Measurements from ENCODE around the gene HORMAD2. TPM values are rescaled to one million over a fixed set of nuclear protein-coding genes. Genes with fewer than 3 reads are reported as not detected.

The HORMAD2 gene
- total RNA-seq, 2 donors from 2014 or later = not detected

GRCh38 chr22:30159561-30160353, 79.5 kb downstream of the HORMAD2 start:
- H3K36me3 ChIP-seq = no peaks in the 10 kb centered on the region
- H3K9me3 ChIP-seq = no peaks in the 10 kb centered on the region
- no peak overlapping the region for H3K27ac ChIP-seq
- ATAC-seq (ENCODE audit: insufficient number of reproducible peaks, low FRiP score, low read depth) (no peak), DNase-seq (ENCODE audit: low spot score) (no peak)
- no peak for TF ChIP-seq CTCF (IDR thresholded peaks at IDR 0.05)
- H3K4me3 ChIP-seq = no peak overlapping the region
- H3K27me3 ChIP-seq (replicated peaks; ENCODE audit: insufficient read depth) = no peaks in the 10 kb centered on the region
- no peaks in the 10 kb centered on the region for H3K4me1 ChIP-seq (ENCODE audit: control insufficient read depth in 1 of 2, low read depth in 2 of 2)

- no peaks in the 10 kb centered on the region for H3K4me1 ChIP-seq (ENCODE audit: control insufficient read depth in 1 of 2, low read depth in 2 of 2)
- no peak overlapping the region for H3K4me3 ChIP-seq
- TF ChIP-seq CTCF (IDR thresholded peaks at IDR 0.05) = no peak
- H3K9me3 ChIP-seq = no peaks in the 10 kb centered on the region
- DNase-seq (ENCODE audit: low spot score) (no peak), ATAC-seq (ENCODE audit: insufficient number of reproducible peaks, low FRiP score, low read depth) (no peak)
- H3K27ac ChIP-seq = no peak overlapping the region
- no peaks in the 10 kb centered on the region for H3K27me3 ChIP-seq (replicated peaks; ENCODE audit: insufficient read depth)
- H3K36me3 ChIP-seq = no peaks in the 10 kb centered on the region
Measured at GRCh38 chr22:30161051-30161469, 80.8 kb downstream of the HORMAD2 start.

DNA sequence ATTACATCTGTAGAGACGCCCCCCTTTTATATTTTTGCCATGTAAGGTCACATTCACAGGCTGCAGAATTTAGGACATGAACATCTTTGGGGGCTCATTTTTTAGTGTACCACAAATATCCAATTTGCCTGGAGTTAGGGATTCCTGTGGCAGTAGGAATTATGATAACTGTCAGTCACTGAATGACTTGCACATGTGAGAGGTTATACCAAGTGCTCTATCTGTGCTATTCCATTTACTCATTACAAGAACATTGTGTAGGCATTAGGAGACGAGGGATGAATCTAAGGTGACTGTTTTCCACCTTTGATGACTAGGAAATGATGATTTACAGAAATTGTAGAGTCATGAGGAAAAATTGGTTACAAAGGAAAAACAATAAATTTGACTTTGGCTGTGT, 87.0 kb downstream of the HORMAD2 start:
- no peaks in the 10 kb centered on the region for H3K4me1 ChIP-seq (ENCODE audit: control insufficient read depth in 1 of 2, low read depth in 2 of 2)
- no peaks in the 10 kb centered on the region for H3K36me3 ChIP-seq
- DNase-seq (ENCODE audit: low spot score) (no peak), ATAC-seq (ENCODE audit: insufficient number of reproducible peaks, low FRiP score, low read depth) (no peak)
- TF ChIP-seq CTCF (IDR thresholded peaks at IDR 0.05) = no peak
- H3K4me3 ChIP-seq = no peak overlapping the region
- H3K9me3 ChIP-seq = no peaks in the 10 kb centered on the region
- no peaks in the 10 kb centered on the region for H3K27me3 ChIP-seq (replicated peaks; ENCODE audit: insufficient read depth)
- no peak overlapping the region for H3K27ac ChIP-seq

- no peaks in the 10 kb centered on the region for H3K27me3 ChIP-seq (replicated peaks; ENCODE audit: insufficient read depth)
- H3K4me1 ChIP-seq (ENCODE audit: control insufficient read depth in 1 of 2, low read depth in 2 of 2) = no peaks in the 10 kb centered on the region
- ATAC-seq (ENCODE audit: insufficient number of reproducible peaks, low FRiP score, low read depth) = no peak
- H3K4me3 ChIP-seq = no peak overlapping the region
- no peak for TF ChIP-seq CTCF (IDR thresholded peaks at IDR 0.05)
- H3K36me3 ChIP-seq = no peaks in the 10 kb centered on the region
- no peaks in the 10 kb centered on the region for H3K9me3 ChIP-seq
- DNase-seq (ENCODE audit: low spot score) = no peak
- no peak overlapping the region for H3K27ac ChIP-seq
Measured at GRCh38 chr22:30167734-30168133, 87.5 kb downstream of the HORMAD2 start.

- TF ChIP-seq CTCF (IDR thresholded peaks at IDR 0.05) = no peak
- H3K27me3 ChIP-seq (replicated peaks; ENCODE audit: insufficient read depth) = no peaks in the 10 kb centered on the region
- no peaks in the 10 kb centered on the region for H3K36me3 ChIP-seq
- no peaks in the 10 kb centered on the region for H3K9me3 ChIP-seq
- H3K4me1 ChIP-seq (ENCODE audit: control insufficient read depth in 1 of 2, low read depth in 2 of 2) = no peaks in the 10 kb centered on the region
- H3K4me3 ChIP-seq = no peak overlapping the region
- no peak for ATAC-seq (ENCODE audit: insufficient number of reproducible peaks, low FRiP score, low read depth)
- no peak overlapping the region for H3K27ac ChIP-seq
- no peak for DNase-seq (ENCODE audit: low spot score)
Measured at GRCh38 chr22:30169002-30169401, 88.7 kb downstream of the HORMAD2 start.

Data from thoracic aorta (tissue), 2 donors.